GM12878 (cell line): ENCODE results near the gene TUSC7.

Experiments
- SIN3A ChIP-seq: IDR thresholded peaks from 2 replicates; pipeline ENCODE4 v1.6.1; 2012; ENCODE audit warnings: low read depth, low read length, improper control_type of control experiment
- TF ChIP-seq, protein P1 (sequence below), 3 experiments: IDR thresholded peaks in 2 of 3; conservative IDR thresholded peaks in 1 of 3; 2 replicates each; pipeline ENCODE4 v1.5.1; 2011; ENCODE audit warnings: low read depth in 3 of 3, low read length in 3 of 3, mild to moderate bottlenecking in 3 of 3, control low read depth in 2 of 3, moderate library complexity in 2 of 3, inconsistent platforms in 1 of 3, mixed read lengths in 1 of 3; ENCODE audit not compliant: control insufficient read depth in 2 of 3, insufficient read depth in 1 of 3; ENCODE audit errors: extremely low read depth in 1 of 3

DNA sequence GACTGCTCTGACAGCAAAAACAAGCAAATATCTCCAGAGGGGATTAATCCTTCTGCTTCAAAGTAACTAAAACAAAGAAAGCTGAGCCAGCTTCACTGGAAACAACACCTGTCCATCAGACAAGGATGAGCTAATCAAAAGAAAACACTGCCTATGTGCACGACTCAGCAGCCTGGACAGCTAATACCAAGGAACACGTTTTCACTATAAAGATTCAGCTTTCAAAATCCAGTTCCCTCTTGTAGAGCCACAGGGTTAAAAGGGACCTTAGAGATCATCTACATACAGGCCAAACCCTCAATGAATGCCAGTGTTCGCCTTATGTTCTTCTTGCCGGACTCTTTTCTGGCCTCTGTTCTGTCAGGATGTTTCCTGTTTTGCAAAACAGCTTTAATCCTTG is 6.9 kb downstream of the TUSC7 start:
- TF ChIP-seq SIN3A = no peak
- TF ChIP-seq, protein P1, sequence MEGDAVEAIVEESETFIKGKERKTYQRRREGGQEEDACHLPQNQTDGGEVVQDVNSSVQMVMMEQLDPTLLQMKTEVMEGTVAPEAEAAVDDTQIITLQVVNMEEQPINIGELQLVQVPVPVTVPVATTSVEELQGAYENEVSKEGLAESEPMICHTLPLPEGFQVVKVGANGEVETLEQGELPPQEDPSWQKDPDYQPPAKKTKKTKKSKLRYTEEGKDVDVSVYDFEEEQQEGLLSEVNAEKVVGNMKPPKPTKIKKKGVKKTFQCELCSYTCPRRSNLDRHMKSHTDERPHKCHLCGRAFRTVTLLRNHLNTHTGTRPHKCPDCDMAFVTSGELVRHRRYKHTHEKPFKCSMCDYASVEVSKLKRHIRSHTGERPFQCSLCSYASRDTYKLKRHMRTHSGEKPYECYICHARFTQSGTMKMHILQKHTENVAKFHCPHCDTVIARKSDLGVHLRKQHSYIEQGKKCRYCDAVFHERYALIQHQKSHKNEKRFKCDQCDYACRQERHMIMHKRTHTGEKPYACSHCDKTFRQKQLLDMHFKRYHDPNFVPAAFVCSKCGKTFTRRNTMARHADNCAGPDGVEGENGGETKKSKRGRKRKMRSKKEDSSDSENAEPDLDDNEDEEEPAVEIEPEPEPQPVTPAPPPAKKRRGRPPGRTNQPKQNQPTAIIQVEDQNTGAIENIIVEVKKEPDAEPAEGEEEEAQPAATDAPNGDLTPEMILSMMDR (IDR thresholded peaks at IDR 0.05 in 2 of 3, conservative IDR thresholded peaks at IDR 0.05 in 1 of 3; ENCODE audit: control insufficient read depth in 2 of 3, extremely low read depth in 1 of 3, insufficient read depth in 1 of 3, low read depth in 3 of 3, low read length in 3 of 3) = no peak
